Liver (tissue), 9 donors: ENCODE measurements around the gene MASP2. TPM values are rescaled to one million over a fixed set of nuclear protein-coding genes. Genes with fewer than 3 reads are reported as not detected.
"Not testable (repeated sequence)": the region's sequence is repeated elsewhere in the genome, so short reads cannot be mapped to it uniquely, and the experiment has no call there.

Experiments
- DNase-seq: peaks from one replicate; pipeline ENCODE4 v3.0.0-alpha.2; 2017; ENCODE audit warnings: low spot score
- H3K27ac ChIP-seq, 2 donors: one replicate each; pipeline ENCODE4 v1.7.0; 2013; ENCODE audit warnings: inconsistent platforms in 2 of 2, low read length in 2 of 2, control low read depth in 1 of 2, low read depth in 1 of 2, mild to moderate bottlenecking in 1 of 2
- H3K27me3 ChIP-seq, 4 donors: one replicate each; pipeline versions ENCODE4 v1.6.1 to v1.7.0; 2013; ENCODE audit warnings: low read length in 3 of 4, inconsistent platforms in 1 of 4, mild to moderate bottlenecking in 1 of 4, moderate library complexity in 1 of 4; ENCODE audit not compliant: control insufficient read depth in 4 of 4, insufficient read depth in 4 of 4
- H3K36me3 ChIP-seq, 4 donors: one replicate each; pipeline versions ENCODE4 v1.6.1 to v1.7.0; 2013; ENCODE audit warnings: low read length in 3 of 4, mild to moderate bottlenecking in 3 of 4, low read depth in 1 of 4, moderate library complexity in 1 of 4; ENCODE audit not compliant: control insufficient read depth in 4 of 4, insufficient read depth in 3 of 4
- H3K4me1 ChIP-seq, 4 donors: one replicate each; pipeline versions ENCODE4 v1.6.1 to v1.7.0; 2013; ENCODE audit warnings: low read length in 3 of 4, mild to moderate bottlenecking in 3 of 4, moderate library complexity in 1 of 4; ENCODE audit not compliant: control insufficient read depth in 4 of 4, insufficient read depth in 4 of 4
- H3K4me3 ChIP-seq, 3 donors: one replicate each; pipeline versions ENCODE4 v1.6.1 to v1.7.0; 2013; ENCODE audit warnings: low read length in 3 of 3, control low read depth in 1 of 3, low read depth in 1 of 3, mild to moderate bottlenecking in 1 of 3
- H3K9ac ChIP-seq, 2 donors: one replicate each; pipeline ENCODE4 v1.7.0; 2013; ENCODE audit warnings: low read length in 2 of 2, mild to moderate bottlenecking in 2 of 2, moderate library complexity in 2 of 2, control low read depth in 1 of 2, low read depth in 1 of 2
- H3K9me3 ChIP-seq, 4 donors: one replicate each; pipeline versions ENCODE4 v1.6.1 to v1.7.0; 2013; ENCODE audit warnings: low read length in 3 of 4; ENCODE audit not compliant: control insufficient read depth in 4 of 4
- ATF3 ChIP-seq: IDR thresholded peaks from 2 replicates; pipeline ENCODE4 v1.6.1; 2016; ENCODE audit warnings: antibody characterized with exemption
- CTCF ChIP-seq: fragments of 150-350 bp; IDR thresholded peaks from 2 replicates; pipeline ENCODE4 v1.5.1; 2017; ENCODE audit warnings: improper control_type of control experiment, low read depth, low read length; ENCODE audit not compliant: missing input control
- FOXA1 ChIP-seq: IDR thresholded peaks from 2 replicates; pipeline ENCODE4 v1.6.1; 2016; ENCODE audit warnings: antibody characterized with exemption
- FOXA2 ChIP-seq: IDR thresholded peaks from 2 replicates; pipeline ENCODE4 v1.6.1; 2016; ENCODE audit warnings: antibody characterized with exemption
- GABPA ChIP-seq, 2 donors: IDR thresholded peaks in 1 of 2; conservative IDR thresholded peaks in 1 of 2; 2 replicates each; pipeline ENCODE4 v1.6.1; 2016; ENCODE audit warnings: antibody characterized with exemption in 2 of 2, mild to moderate bottlenecking in 1 of 2, moderate library complexity in 1 of 2
- HNF4A ChIP-seq, 2 donors: conservative IDR thresholded peaks; 2 replicates each; pipeline ENCODE4 v1.6.1; 2016; ENCODE audit warnings: antibody characterized with exemption in 2 of 2, mild to moderate bottlenecking in 2 of 2
- HNF4G ChIP-seq: IDR thresholded peaks from 2 replicates; pipeline ENCODE4 v1.6.1; 2016; ENCODE audit warnings: antibody characterized with exemption
- MAX ChIP-seq: IDR thresholded peaks from 2 replicates; pipeline ENCODE4 v1.6.1; 2016; ENCODE audit warnings: antibody characterized with exemption
- NR2F2 ChIP-seq: IDR thresholded peaks from 2 replicates; pipeline ENCODE4 v1.6.1; 2016; ENCODE audit warnings: antibody characterized with exemption
- RAD21 ChIP-seq, 2 donors: IDR thresholded peaks; 2 replicates each; pipeline ENCODE4 v1.6.1; 2016; ENCODE audit warnings: antibody characterized with exemption in 2 of 2, mild to moderate bottlenecking in 2 of 2
- REST ChIP-seq: IDR thresholded peaks from 2 replicates; pipeline ENCODE4 v1.6.1; 2016; ENCODE audit warnings: antibody characterized with exemption, mild to moderate bottlenecking
- SP1 ChIP-seq: IDR thresholded peaks from 2 replicates; pipeline ENCODE4 v1.6.1; 2018; ENCODE audit warnings: antibody characterized with exemption, mild to moderate bottlenecking
- TAF1 ChIP-seq: conservative IDR thresholded peaks from 2 replicates; pipeline ENCODE4 v1.6.1; 2016; ENCODE audit warnings: antibody characterized with exemption, mild to moderate bottlenecking
- YY1 ChIP-seq: IDR thresholded peaks from 2 replicates; pipeline ENCODE4 v1.6.1; 2016; ENCODE audit warnings: antibody characterized with exemption, mild to moderate bottlenecking
- ZBTB33 ChIP-seq: IDR thresholded peaks from 2 replicates; pipeline ENCODE4 v1.6.1; 2016; ENCODE audit warnings: antibody characterized with exemption
- WGBS: extraction: QIAGEN DNeasy Blood & Tissue Kit; methylation state at CpG from one replicate; pipeline ENCODE4 v1.1.7; 2013; 5-methylcytosine and 5-hydroxymethylcytosine counted together
- polyA plus RNA-seq, 2 donors: library from polyadenylated mRNA; stranded (reverse) in 1 of 2; unstranded in 1 of 2; fragments of 200-250 nt in 1 of 2; fragments of >200 nt in 1 of 2; fragmentation: Nextera tagmentation in 1 of 2; extraction: Ambion mirVana in 1 of 2; gene quantifications; one replicate each; pipeline versions ENCODE4 v1.2.1 to v1.2.3, GENCODE V29; 2013 to 2015
- total RNA-seq, 2 donors: library from RNA; depleted of rRNA; stranded (reverse); fragments of >200 nt; gene quantifications; one replicate each; pipeline ENCODE4 v1.2.3, GENCODE V29; 2014
- donor health status: healthy.
- donor health status: healthy.
- donor health status: healthy.
- donor health status: healthy.
- donor health status: healthy.

Gene MASP2
- total and polyA plus RNA-seq, 4 donors: 30.0 to 530 (median 213) TPM

- no peaks in the 10 kb centered on the region for H3K27me3 ChIP-seq
- H3K9me3 ChIP-seq: no peaks in the 10 kb centered on the region
- no peak for DNase-seq
- 92% methylated on average over 3 of the region's 3 CpGs for WGBS
- no peaks in the 10 kb centered on the region for H3K36me3 ChIP-seq
- TF ChIP-seq SP1 (no peak), RAD21 (IDR thresholded peaks at IDR 0.05) (no peak), FOXA1 (no peak), CTCF (no peak), MAX (no peak), ZBTB33 (no peak)
- H3K27ac ChIP-seq: no peak overlapping the region
- no peak overlapping the region for H3K9ac ChIP-seq
- H3K4me3 ChIP-seq: no peak overlapping the region
- H3K4me1 ChIP-seq: no peaks in the 10 kb centered on the region
These were observed 50.9 kb downstream of the MASP2 start for GRCh38 chr1:10996100-10996499.

GRCh38 chr1:10992864-10993263, 54.2 kb downstream of the MASP2 start:
- H3K4me1 ChIP-seq: no peaks in the 10 kb centered on the region
- no peaks in the 10 kb centered on the region for H3K36me3 ChIP-seq
- no peak overlapping the region for H3K4me3 ChIP-seq
- H3K9ac ChIP-seq: no peak overlapping the region
- WGBS: 86% methylated on average over 4 of the region's 4 CpGs
- no peaks in the 10 kb centered on the region for H3K9me3 ChIP-seq
- no peak for DNase-seq
- TF ChIP-seq HNF4G (no peak), FOXA2 (no peak)
- no peak overlapping the region for H3K27ac ChIP-seq
- H3K27me3 ChIP-seq: no peaks in the 10 kb centered on the region

GRCh38 chr1:10992004-10992403, 55.0 kb downstream of the MASP2 start:
- not testable (repeated sequence) for H3K4me1 ChIP-seq, H3K27ac ChIP-seq, H3K36me3 ChIP-seq, H3K27me3 ChIP-seq, H3K9ac ChIP-seq, H3K4me3 ChIP-seq, DNase-seq, H3K9me3 ChIP-seq
- 93% methylated on average over 2 of the region's 2 CpGs for WGBS

- H3K27me3 ChIP-seq: no peaks in the 10 kb centered on the region
- no peaks in the 10 kb centered on the region for H3K4me1 ChIP-seq
- no peak overlapping the region for H3K27ac ChIP-seq
- no peak for DNase-seq
- H3K36me3 ChIP-seq: no peaks in the 10 kb centered on the region
- no peaks in the 10 kb centered on the region for H3K9me3 ChIP-seq
- no peak overlapping the region for H3K9ac ChIP-seq
- 96% methylated on average over 7 of the region's 7 CpGs for WGBS
- no peak overlapping the region for H3K4me3 ChIP-seq
- TF ChIP-seq YY1 (no peak), FOXA1 (no peak), MAX (no peak), HNF4A (conservative IDR thresholded peaks at IDR 0.05) (no peak), GABPA (IDR thresholded peaks at IDR 0.05 in 1 of 2, conservative IDR thresholded peaks at IDR 0.05 in 1 of 2) (no peak), ATF3 (no peak), NR2F2 (no peak), TAF1 (no peak), SP1 (no peak), HNF4G (no peak), REST (no peak)
These were observed 56.2 kb downstream of the MASP2 start for GRCh38 chr1:10990828-10991227.
